ENCODE data around the gene RPL18A.

GRCh38 chr19:17871032-17871877 is 11.5 kb downstream of the RPL18A start:
- TF ChIP-seq EP300 (IDR thresholded peaks at IDR 0.05; ENCODE audit: borderline replicate concordance in 1 of 2, low read depth in 1 of 2, low read length in 1 of 2) (no peak), CTCF (IDR thresholded peaks at IDR 0.05) (no peak), RFX5 (IDR thresholded peaks at IDR 0.05; ENCODE audit: low read length) (no peak), NRF1 (IDR thresholded peaks at IDR 0.05; ENCODE audit: low read depth, low read length) (no peak), POLR2AphosphoS5 (IDR thresholded peaks at IDR 0.05; ENCODE audit: low read depth, low read length) (no peak), REST (IDR thresholded peaks at IDR 0.05; ENCODE audit: low read depth, low read length) (no peak), JUND (IDR thresholded peaks at IDR 0.05) (no peak), TAF1 (IDR thresholded peaks at IDR 0.05; ENCODE audit: borderline replicate concordance, low read depth, low read length) (no peak), GABPA (IDR thresholded peaks at IDR 0.05; ENCODE audit: low read depth) (no peak), MXI1 (IDR thresholded peaks at IDR 0.05; ENCODE audit: low read depth, low read length) (no peak), FOXJ3 (CRISPR knock-in tag; IDR thresholded peaks at IDR 0.05) (no peak), RAD21 (IDR thresholded peaks at IDR 0.05; ENCODE audit: low read length) (no peak), SIN3A (IDR thresholded peaks at IDR 0.05; ENCODE audit: borderline replicate concordance, low read depth, low read length) (no peak)

All from SK-N-SH (cell line).